ENCODE data around the gene CIB2.

- no peak for TF ChIP-seq POLR2A (IDR thresholded peaks at IDR 0.05)
- TF ChIP-seq, protein P1, sequence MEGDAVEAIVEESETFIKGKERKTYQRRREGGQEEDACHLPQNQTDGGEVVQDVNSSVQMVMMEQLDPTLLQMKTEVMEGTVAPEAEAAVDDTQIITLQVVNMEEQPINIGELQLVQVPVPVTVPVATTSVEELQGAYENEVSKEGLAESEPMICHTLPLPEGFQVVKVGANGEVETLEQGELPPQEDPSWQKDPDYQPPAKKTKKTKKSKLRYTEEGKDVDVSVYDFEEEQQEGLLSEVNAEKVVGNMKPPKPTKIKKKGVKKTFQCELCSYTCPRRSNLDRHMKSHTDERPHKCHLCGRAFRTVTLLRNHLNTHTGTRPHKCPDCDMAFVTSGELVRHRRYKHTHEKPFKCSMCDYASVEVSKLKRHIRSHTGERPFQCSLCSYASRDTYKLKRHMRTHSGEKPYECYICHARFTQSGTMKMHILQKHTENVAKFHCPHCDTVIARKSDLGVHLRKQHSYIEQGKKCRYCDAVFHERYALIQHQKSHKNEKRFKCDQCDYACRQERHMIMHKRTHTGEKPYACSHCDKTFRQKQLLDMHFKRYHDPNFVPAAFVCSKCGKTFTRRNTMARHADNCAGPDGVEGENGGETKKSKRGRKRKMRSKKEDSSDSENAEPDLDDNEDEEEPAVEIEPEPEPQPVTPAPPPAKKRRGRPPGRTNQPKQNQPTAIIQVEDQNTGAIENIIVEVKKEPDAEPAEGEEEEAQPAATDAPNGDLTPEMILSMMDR (IDR thresholded peaks at IDR 0.05), result no peak
Measured at GRCh38 chr15:78105476-78106241, 25.6 kb downstream of the CIB2 start.

Measured in transverse colon (tissue), 3 donors.